Stimulated activated naive CD8-positive, alpha-beta T cell treated with anti-CD3 and anti-CD28 coated beads, Interleukin-15, Interleukin-2, amounts not matched to agents 100 U/mL and 50 U/mL, for 24 hours (primary cell): ENCODE measurements around the gene PLOD2.
"Not testable (repeated sequence)": the region's sequence is repeated elsewhere in the genome, so short reads cannot be mapped to it uniquely, and the experiment has no call there.

Experiments
- ATAC-seq: fragments of 150-1000 bp; cut with Tn5 transposase; one replicate; pipeline ENCODE4 v1.10.0; 2021
- DNase-seq: peaks from one replicate; pipeline ENCODE4 v3.0.0; 2021

The PLOD2 gene

DNA sequence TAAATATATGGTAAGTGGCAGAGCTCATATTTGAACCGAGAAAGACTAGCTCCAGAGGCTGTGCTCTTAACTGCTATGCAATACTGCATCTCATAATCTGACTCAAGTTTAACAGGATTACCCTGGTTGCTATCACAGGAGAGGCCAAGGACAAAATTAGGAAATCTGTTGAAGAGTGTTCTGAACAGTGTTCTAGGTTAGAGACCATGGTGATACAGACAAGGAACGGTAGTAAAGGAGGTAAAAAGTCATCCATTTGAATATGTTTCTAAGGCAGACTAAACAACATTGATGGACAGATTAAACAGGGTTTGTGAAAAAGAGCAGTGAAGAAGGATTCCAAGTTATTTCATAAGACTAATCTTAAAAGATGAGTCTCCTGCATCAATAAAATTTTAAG, 22.1 kb downstream of the PLOD2 start:
- no peak for DNase-seq
- no peak for ATAC-seq

DNA sequence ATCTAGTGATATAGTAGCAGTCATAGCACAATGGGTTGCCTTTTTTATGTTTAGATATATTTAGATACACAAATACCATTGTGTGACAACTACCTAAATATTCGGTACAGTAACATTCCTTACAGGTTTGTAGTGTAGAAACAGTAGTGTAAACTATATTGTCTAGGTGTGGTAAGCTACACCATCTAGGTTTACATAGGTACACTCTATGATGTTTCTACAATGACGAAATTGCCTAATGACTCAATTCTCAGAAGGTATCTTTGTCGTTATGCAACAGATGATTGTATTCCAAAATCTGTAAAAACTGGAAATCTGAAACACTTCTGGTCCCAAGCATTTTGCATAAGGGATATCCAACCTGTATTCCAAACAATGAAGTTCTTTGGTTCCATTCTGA, 24.3 kb downstream of the PLOD2 start:
- ATAC-seq: no peak
- DNase-seq: no peak

DNA sequence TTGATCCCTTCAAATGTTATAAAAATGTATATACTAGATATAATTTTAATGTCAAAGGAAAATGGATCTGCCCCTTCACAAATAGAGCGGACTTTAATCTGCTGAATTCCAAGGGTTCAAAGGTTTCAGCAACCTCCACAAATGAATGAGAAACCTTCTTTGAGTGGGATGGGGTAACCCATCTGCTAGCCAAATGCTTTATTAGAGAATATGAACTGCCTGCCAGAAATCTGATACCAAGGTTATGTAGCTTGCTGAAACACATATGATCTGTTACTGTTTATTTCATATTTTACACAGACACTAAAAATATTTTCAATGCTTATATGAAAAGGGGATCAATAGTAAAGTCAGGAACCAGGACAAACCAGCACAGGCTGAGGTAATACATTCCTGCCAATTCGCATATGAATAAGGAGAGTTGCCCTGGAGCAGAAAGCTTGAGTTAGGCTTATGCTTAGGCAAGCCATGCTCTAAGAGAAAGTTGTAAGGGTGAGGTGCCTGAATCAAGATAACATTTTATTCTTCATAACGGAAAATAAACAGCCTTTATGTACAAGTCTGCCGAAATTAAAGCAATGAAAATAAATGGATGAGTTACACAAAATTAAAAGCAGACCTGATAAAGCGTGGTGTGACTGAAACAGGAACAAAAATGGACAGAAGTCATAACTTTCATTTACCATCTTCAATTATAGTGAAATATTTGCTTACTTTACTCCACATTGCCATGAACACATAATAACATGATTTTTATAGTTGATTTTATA, 26.5 kb downstream of the PLOD2 start:
- ATAC-seq (no peak), DNase-seq (no peak)

DNA sequence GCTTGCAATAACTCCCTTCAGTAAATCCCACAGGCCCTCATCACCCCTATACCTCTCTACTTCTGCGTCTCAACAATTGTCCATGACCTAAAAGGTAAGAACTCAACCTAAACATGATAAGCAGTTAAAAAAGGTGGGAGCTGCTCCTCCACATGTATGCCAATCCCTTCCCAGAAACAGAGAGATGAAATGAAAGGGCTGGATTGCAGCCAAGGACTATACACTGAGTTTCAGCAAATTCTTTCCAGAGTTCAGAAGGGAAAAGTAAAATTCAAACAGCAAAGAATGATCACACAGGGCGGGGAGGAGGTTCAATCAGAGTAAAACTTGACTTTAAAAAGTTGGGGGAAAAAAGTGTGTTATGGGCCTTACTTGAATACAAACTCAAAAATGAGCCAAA, 27.5 kb downstream of the PLOD2 start:
- no peak for DNase-seq

DNA sequence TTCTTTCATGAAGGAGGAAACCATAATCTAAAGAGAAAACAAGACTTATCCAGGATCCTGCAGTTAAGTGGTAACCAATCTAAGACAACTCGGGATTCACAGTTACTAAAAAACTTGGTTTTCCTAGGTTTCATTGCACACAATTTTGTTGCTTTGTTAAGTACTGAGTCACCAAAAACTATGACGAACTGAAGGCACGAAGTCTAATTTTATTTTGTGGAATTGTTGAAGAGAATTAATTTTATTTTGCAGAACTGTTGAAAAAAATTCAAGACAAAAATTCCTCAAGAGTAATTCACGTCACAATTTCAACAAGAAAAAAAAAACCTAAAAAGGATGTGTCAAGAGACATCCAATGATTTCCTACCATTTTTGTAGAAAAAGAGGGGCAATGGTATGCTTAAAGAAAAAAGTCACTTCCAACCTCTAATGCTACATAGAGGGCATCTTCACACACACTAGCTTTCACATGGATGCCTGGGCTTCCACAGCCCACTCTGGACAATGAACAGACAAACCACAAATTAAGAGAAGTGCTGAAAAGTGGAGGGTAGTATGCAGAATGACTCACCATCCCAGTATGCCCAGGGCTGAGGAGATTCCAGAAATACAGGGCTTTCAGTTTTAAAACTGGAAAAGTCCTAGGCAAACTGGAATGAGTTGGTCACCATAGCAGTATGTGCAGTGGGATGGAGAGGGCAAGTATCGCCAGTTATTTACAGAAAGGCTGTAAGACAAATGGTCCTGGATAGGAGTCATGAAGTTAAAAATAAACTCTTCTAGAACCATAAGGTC, 29.2 kb downstream of the PLOD2 start:
- no peak for DNase-seq
- no peak for ATAC-seq

More for the DNA sequence above, 27.5 kb downstream of the PLOD2 start:
- ATAC-seq: no peak

DNA sequence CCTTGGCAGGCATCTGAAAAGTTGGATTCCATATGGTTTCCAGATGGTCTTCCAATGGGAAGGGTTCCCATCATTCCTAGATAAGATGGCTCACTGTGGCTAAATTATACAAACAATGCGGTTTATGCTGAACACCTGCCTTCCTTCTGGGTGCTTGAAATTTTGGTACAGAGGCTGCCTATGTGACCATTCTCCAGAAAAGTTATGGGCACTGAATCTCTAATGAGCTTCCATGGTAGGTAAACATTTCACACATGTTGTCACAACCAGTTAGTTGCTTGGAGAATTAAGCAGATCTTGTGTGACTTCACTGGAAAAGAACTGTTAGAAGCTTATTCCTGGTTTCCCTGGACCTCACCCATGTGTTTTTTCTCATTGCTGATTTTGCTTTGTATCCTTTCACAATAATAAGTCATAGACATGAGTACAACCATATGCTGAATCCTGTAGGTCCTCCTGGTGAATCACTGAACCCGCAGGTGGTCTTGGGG, 30.1 kb downstream of the PLOD2 start:
- no peak for DNase-seq
- ATAC-seq: no peak

DNA sequence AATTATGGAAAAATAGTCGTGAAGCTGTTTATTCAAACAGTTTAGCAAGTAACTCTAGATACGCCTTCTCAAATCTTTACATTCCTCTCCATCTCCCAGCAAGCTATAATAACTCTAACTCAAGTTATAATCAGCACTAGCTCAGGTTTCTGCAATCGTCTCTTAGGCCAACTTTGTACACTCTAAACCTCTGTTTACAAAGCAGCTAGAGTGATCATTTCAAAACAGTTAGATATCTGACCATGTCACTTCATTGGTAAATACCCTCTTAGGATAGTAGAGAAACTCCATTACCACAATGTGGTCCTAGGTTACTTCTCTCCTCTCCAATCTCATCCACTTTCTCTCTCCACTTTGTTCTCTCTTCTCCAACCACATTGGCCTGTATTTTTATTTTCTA, 31.2 kb downstream of the PLOD2 start:
- no peak for ATAC-seq

DNA sequence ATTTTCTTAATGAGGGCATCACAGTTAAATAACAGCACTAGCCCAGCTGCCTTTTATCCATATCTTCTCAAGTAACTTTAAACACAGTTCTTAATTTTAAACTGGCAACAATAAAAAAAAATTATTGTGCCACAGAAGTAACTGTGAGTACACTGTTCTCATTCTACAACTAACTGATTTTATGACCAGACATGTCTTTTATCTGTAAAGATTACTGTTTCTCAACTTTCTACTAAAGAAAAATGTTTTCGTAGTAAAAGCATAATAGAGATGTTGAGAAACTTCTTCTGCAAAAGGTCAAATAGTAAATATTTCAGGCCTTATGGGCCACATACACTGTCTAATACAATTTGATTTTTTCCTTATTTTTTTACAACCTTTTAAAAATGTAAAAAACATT, 32.0 kb downstream of the PLOD2 start:
- no peak for DNase-seq
- no peak for ATAC-seq

More for the DNA sequence above, 31.2 kb downstream of the PLOD2 start:
- no peak for DNase-seq

DNA sequence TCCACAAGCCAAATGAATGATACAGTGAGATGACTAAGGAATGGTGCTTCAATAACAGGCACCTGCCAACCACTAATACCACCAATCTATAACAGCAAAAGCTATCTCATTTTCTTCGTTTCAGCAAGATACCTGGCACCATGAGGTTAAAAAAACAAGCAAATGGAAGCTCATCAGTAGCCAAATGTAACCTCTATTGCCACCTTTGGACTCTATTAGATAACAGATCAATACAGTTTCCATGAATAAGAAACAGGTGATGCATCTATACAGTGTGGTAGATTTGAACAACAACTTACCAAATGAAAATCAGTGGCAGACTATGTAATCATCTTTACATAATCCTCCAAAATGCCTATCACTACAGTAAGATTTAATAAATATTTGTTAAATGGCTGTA, 32.8 kb downstream of the PLOD2 start:
- DNase-seq: no peak
- no peak for ATAC-seq

DNA sequence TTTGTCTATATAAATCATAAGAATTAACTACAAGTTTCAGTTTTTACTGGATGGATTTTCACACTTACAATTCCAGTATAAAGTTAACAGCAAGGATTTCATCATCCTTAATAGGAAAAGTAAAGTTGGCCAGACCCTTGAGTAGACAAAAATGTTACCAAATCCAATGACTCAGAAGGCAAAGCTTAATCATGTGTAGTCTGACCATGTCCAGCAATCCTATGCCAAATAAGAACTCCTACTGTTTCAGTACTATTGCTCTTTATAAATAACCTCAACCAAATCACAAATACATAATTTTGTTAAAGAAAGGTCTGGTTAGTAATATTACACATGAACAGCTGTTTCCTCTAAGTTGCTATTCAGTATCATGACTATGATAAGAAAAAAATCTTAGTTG, 35.0 kb downstream of the PLOD2 start:
- no peak for ATAC-seq
- DNase-seq: no peak

DNA sequence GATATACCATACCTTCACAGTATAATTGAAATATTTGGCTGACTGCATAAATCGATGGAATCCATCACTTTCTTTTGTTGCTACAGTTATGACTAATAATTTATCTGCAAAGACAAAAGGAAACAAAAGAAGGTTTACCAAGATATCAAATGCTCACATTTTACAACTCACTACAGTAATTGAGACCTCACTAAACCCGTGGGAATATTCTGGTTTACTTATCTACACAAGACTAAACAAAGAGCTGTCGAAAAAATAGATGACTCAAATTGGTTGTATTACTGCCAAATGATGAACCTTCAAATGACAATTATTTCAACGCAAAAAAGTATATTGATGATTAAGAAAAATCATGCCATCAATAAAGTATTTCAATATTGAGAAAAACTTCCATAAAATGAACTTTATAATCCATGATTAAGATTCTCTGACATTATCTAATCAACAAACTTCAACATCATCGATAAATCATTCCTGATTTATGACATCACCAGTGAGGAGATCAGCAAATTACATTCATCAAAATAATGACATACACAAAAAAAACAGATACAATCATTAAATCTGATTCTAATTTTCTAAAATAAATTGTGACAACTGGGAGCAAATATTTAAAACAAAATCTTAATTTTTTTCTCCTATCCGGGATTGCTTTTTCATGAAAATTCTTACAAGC, 36.7 kb downstream of the PLOD2 start:
- ATAC-seq (no peak), DNase-seq (no peak)

DNA sequence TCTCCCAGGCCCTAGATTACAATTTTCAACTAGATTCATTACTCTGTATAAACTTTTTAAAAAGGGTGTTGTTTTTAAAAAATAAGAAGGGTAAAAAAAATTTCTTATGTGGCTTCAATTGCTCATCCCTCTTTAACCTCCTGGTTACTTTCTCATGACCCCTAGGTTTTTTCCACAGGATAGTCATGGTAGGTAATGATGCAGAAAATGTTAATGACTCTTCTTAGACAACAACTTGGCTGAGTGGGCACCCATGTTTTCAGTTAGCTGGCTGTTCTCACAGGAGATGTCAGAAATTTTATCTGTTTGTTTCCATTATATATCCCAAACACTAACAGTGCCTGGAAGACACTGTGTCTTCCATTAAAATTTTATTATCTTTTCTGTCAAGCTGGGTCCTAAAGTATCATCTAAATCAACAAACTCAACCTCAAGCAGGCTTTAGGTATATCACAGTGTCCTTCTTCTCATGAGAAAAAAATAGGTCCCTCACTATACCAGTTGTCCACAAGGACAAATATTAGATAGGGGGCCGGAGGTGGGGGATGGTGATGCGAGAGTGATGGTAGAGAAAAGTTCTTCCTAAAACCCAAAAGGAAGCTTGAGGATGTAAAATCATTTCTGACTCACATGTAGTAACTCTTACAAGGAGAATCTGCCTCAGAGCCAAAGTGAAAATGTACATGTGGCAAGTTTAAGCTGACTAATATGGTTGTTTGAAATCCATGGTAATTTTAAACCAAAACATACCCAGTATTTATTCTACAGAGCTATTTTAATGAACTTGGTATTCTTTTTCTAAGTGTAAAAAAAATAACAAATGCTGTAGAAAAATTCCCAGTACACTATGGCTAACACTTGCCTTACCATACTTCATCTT, 43.3 kb downstream of the PLOD2 start:
- DNase-seq (no peak), ATAC-seq (no peak)

DNA sequence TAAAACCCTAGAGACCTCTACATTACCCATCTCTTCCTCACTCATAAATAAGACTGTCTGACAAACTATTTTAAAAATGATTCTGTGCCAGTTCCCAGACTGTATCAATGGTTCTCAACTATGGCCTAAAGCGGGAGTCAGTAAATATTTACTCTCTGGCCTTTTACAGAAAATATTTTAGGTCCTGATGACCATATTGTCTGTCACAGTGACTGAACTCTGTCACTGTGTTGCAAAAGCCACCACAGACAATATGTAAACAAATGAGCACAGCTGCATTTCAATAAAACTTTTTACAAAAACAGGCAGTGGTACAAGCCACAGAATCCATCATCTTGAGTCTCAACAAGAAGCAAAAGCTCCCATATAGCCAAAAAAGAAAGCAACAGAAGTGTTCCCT, 45.4 kb downstream of the PLOD2 start:
- DNase-seq (no peak), ATAC-seq (no peak)

DNA sequence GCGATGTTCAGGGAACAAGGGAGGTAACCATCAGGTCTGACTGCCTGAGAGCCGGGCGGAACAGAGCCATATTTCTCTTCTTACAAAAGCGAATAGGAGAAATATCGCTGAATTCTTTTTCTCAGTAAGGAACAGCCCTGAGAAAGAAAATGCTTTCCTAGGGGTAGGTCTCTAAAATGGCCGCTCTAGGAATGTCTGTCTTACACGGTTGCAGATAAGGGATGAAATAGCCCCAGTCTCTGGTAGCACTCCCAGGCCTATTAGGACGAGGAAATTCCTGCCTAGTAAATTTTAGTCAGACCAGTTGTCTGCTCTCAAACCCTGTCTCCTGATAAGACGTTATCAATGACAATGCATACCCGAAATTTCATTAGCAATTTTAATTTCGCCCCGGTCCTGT, 47.2 kb downstream of the PLOD2 start:
- DNase-seq, ATAC-seq: not testable (repeated sequence)

DNA sequence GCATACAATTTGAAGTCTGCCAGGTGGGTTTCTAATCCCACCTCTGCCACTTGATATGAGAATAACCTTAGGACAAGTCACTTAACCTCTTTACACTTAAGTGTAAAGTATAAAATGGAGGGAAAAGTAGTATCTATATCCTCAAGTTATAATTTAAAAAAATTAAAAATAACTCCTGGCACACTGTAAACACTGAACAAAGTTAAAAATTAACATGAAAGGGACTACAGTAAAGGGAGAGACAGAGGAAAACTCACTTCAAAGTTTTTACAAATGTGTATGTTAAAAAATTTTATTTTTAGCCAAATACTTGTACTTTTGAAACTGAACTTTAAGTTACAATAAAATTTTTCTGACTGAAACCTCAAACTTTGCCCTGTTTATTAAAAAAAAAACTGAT, 49.6 kb downstream of the PLOD2 start:
- ATAC-seq (no peak), DNase-seq (no peak)

DNA sequence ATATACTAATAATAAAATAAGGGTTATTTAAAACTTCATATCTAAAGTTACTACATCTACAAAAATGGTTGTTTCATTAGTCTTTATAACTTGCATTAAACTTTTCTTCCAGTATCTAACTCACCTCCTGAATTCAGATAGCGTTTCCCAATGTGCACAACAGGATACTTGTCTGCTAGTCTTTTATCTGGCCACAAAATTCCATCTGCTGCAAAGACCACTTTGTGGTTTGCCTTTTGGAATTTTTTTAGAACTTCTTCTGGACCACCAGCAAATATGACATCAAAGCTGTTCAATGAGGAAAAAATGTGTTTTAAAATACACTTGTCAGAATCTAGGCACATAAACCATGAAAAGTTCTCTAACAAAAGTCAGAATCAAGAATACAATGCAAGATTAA, 50.8 kb downstream of the PLOD2 start:
- no peak for ATAC-seq
- DNase-seq: no peak

DNA sequence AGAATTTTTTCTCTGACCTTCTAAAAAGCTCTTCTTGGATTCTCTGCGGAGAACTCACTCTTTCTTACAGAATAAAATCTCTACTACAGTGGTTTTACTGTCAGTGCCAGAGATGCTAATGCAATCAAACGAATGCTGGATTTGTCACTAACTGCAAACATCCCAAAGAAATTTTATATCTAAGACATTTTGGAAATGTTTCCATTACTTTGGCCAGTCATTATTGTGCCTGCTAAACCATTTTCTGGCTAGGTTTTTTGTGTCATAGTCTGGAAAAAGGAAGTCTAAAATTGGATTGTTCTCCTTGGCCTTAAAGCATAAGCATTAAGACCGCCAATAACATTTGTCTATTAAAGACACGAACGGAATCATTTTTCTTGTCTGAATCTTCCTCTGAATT, 54.0 kb downstream of the PLOD2 start:
- ATAC-seq (no peak), DNase-seq (no peak)

DNA sequence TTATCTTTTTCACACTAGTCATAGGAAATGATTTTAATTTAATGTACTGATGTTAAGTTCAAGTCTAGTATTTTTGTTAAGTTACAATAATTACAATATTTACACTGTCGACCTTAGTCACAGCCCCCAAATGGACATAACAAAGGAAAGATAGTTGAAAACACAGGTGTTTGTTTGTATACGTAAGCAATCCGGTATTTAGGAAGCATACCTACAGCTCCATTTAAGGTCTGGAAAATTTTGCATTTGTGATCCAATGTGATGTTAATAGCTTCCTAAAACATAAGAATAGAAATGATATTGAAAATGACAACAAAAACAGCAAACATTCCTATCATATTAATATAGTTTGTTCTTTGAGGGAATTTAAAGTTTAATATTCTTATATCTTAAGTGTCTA, 56.9 kb downstream of the PLOD2 start:
- no peak for DNase-seq

DNA sequence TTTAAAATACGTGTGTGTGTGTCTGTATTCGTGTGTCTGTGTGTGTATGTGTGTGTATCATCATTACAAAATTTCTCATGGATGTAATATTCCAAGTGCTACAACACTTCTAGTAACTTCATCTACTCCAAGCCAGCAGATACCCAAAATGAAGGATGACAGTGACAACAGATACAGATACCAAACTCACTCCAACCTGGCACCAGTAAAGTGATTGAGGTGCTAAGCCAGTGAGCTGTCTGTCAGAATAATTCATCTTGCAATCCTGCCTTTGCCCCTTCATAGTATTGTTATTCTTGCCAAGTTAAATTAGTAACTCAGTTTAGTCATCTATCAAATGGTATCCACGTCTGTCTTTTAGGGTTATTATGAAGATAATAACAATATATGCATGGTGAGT, 58.1 kb downstream of the PLOD2 start:
- no peak for DNase-seq

More for the DNA sequence above, 56.9 kb downstream of the PLOD2 start:
- no peak for ATAC-seq

DNA sequence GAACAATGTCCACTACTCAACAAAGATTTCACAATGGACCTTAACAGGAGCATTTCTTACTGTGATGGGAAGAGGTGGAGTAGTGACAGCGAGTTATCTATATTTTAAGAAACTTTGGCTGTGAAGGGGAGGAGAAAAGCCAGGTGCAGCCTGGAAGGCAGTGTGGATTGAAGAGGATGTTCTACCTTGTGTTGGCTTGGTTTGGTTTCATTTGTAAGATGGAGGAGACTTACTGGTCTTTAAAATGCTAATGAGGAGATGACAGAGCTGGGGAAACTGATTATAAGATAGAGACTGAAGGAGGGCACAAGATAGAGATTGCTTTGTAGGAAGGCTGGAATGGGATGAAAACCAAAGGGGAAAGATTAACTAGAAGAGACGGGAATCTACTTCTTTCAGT, 59.4 kb downstream of the PLOD2 start:
- DNase-seq (no peak), ATAC-seq (no peak)

More for the DNA sequence above, 58.1 kb downstream of the PLOD2 start:
- ATAC-seq: no peak

DNA sequence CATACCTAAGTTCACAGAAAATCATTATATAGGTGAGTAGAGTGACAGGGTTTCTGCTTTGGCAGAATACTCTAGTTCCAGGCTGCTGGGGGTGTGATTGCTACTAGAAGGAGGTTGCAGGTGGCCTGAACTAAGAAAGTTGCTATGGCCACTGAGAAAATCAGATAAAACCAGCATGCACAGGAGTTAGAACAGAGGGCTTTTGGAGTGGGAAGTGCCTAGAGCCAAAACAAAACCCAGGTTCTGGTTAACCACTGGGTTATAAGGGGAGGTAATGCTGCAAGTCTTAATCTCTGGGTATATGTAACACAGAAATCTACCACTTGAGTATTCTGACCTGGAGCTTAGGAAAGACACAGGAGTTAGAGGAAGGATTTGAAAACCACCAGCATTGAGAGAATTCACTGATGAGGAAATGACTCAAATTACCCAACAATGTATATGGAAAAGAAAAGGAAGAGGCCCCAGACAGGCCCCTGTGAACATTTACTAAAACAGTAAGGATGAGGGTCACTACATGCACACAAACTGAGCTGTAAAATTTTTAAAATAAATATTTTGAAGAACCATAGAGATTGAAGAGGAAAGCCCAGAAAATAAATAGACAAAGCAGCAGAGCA, 60.0 kb downstream of the PLOD2 start:
- no peak for ATAC-seq
- no peak for DNase-seq
